Endothelial cell of umbilical vein (primary cell): ENCODE results near the gene RIPK3. TPM values are rescaled to one million over a fixed set of nuclear protein-coding genes. Genes with fewer than 3 reads are reported as not detected.
A peak's percentile ranks its signal among the peaks of the same experiment; 100 is the strongest.

ENCODE experiments used
- BruUV-seq: library from RNA; stranded (reverse); fragments of 400-500 nt; replicated peaks from 2 replicates; lab custom pipeline; 2021; lab: Mats Ljungman, UMichigan
- CTCF ChIA-PET: fragments of 300-600, 350-600 bp; sonication (Branson Sonifier 250); formaldehyde crosslinking; loops from one replicate; lab custom pipeline; 2021; ENCODE audit warnings: antibody characterized with exemption, inconsistent platforms; lab: Charles Lee
- POLR2A ChIA-PET: fragments of 300-600, 350-600 bp; sonication (Branson Sonifier 250); formaldehyde crosslinking; loops from one replicate; lab custom pipeline; 2021; ENCODE audit warnings: antibody characterized with exemption, inconsistent platforms; lab: Charles Lee
- DNase-seq: peaks from one replicate; pipeline ENCODE4 v3.0.0-alpha.2; 2011; ENCODE audit warnings: low read depth, low spot score
- FAIRE-seq: peaks from 2 replicates; lab custom pipeline; 2011; peaks lifted over from hg19 to GRCh38; lab: Jason Lieb, UNC
- H2AFZ ChIP-seq: 2 replicates; pipeline ENCODE4 v1.6.0; 2012; ENCODE audit warnings: low read depth, low read length, control low read depth, inconsistent platforms
- H3K27ac ChIP-seq: 2 replicates; pipeline ENCODE4 v1.5.1; 2011; ENCODE audit warnings: low read depth, mild to moderate bottlenecking, control low read depth, low read length, moderate library complexity; ENCODE audit not compliant: insufficient read depth
- H3K27me3 ChIP-seq, 2 experiments: 2 replicates each; pipeline versions ENCODE4 v1.6.0 to v1.6.1; 2011; ENCODE audit warnings: low read length in 2 of 2, mixed read lengths in 1 of 2; ENCODE audit not compliant: control insufficient read depth in 2 of 2, insufficient read depth in 2 of 2
- H3K36me3 ChIP-seq, 2 experiments: 2 replicates in 1 of 2; 3 replicates in 1 of 2; pipeline ENCODE4 v1.5.1; 2011; ENCODE audit warnings: low read length in 2 of 2, mild to moderate bottlenecking in 1 of 2, moderate library complexity in 1 of 2; ENCODE audit not compliant: control insufficient read depth in 2 of 2, insufficient read depth in 2 of 2; ENCODE audit errors: extremely low read depth in 1 of 2
- H3K4me1 ChIP-seq: 3 replicates; pipeline ENCODE4 v1.5.1; 2011; ENCODE audit warnings: mild to moderate bottlenecking, low read length; ENCODE audit not compliant: control insufficient read depth, insufficient read depth; ENCODE audit errors: extremely low read depth
- H3K4me2 ChIP-seq: 2 replicates; pipeline ENCODE4 v1.6.1; 2011; ENCODE audit warnings: low read length, control low read depth, mixed read lengths; ENCODE audit not compliant: insufficient read depth
- H3K4me3 ChIP-seq, 3 experiments: fragments of 200-600 bp in 1 of 3; sonication (generic), shearing (Covaris generic) in 1 of 3; replicated peaks in 1 of 3; 2 replicates each; pipeline ENCODE4 v1.5.1; 2011 to 2016; ENCODE audit warnings: control low read depth in 3 of 3, low read length in 3 of 3, mild to moderate bottlenecking in 2 of 3, inconsistent platforms in 1 of 3, low read depth in 1 of 3, moderate library complexity in 1 of 3; ENCODE audit not compliant: insufficient read depth in 1 of 3
- H3K79me2 ChIP-seq: 2 replicates; pipeline ENCODE4 v1.6.0; 2012; ENCODE audit warnings: low read length, inconsistent platforms; ENCODE audit not compliant: control insufficient read depth, insufficient read depth
- H3K9ac ChIP-seq: replicated peaks from 2 replicates; pipeline ENCODE3; 2011; ENCODE audit warnings: low read length, control low read depth; ENCODE audit not compliant: insufficient read depth; ENCODE audit errors: extremely low read depth
- H3K9me1 ChIP-seq: replicated peaks from 3 replicates; pipeline ENCODE4 v1.6.0; 2011; ENCODE audit warnings: mild to moderate bottlenecking, low read length; ENCODE audit not compliant: control insufficient read depth, insufficient read depth; ENCODE audit errors: extremely low read depth
- H3K9me3 ChIP-seq: replicated peaks from 2 replicates; pipeline ENCODE4 v1.5.1; 2012; ENCODE audit warnings: low read length, inconsistent platforms; ENCODE audit not compliant: control insufficient read depth, insufficient read depth
- H4K20me1 ChIP-seq: replicated peaks from 2 replicates; pipeline ENCODE3; 2011; ENCODE audit warnings: mild to moderate bottlenecking, low read length; ENCODE audit not compliant: control insufficient read depth, insufficient read depth; ENCODE audit errors: extremely low read depth
- EZH2 ChIP-seq: IDR thresholded peaks from 2 replicates; pipeline ENCODE4 v1.6.1; 2012; ENCODE audit warnings: borderline replicate concordance, low read depth, mild to moderate bottlenecking, moderate library complexity, low read length, inconsistent platforms; ENCODE audit not compliant: severe bottlenecking
- FOS ChIP-seq: IDR thresholded peaks from 2 replicates; pipeline ENCODE4 v1.6.1; 2011; ENCODE audit warnings: mild to moderate bottlenecking, low read length, moderate library complexity, borderline replicate concordance; ENCODE audit not compliant: insufficient read depth
- GATA2 ChIP-seq: IDR thresholded peaks from 2 replicates; pipeline ENCODE4 v1.7.0; 2011; ENCODE audit warnings: low read depth, mild to moderate bottlenecking, moderate library complexity, mixed read lengths, low read length; ENCODE audit not compliant: insufficient read length, insufficient read depth
- JUN ChIP-seq: IDR thresholded peaks from 2 replicates; pipeline ENCODE4 v1.6.1; 2011; ENCODE audit warnings: borderline replicate concordance, low read depth; ENCODE audit not compliant: insufficient read length, insufficient read depth
- MYC ChIP-seq: IDR thresholded peaks from one replicate; pipeline ENCODE4 v1.6.1; 2011; ENCODE audit warnings: mild to moderate bottlenecking, low read depth, low read length
- POLR2A ChIP-seq: IDR thresholded peaks from 2 replicates; pipeline ENCODE4 v1.6.1; 2012; ENCODE audit warnings: low read depth, mild to moderate bottlenecking, control low read depth, low read length
- POLR2AphosphoS5 ChIP-seq: IDR thresholded peaks from 2 replicates; pipeline ENCODE4 v1.6.1; 2012; ENCODE audit warnings: low read depth, mild to moderate bottlenecking, control low read depth, low read length, moderate library complexity; ENCODE audit not compliant: insufficient read depth
- dilution Hi-C: fragments of 300-500 bp; cut with MboI; formaldehyde crosslinking; loops from one replicate; pipeline ENCODE4 v1.15.0; 2019; ENCODE audit warnings: low sequenced_read_pairs; ENCODE audit not compliant: extremely low pct_ligation_motif_present
- intact Hi-C: fragments of 100-400 bp; cut with micrococcal nuclease; formaldehyde crosslinking; loops from one replicate; pipeline ENCODE4 v1.10.0; 2022
- polyA plus RNA-seq, 4 experiments: library from polyadenylated mRNA; depleted of rRNA in 3 of 4; stranded (reverse) in 3 of 4; unstranded in 1 of 4; fragments of >200 nt; gene quantifications; 2 replicates each; pipeline versions ENCODE4 v1.2.1 to v1.2.3, GENCODE V29; 2011 to 2012; ENCODE audit warnings: missing spikeins in 1 of 4
- total RNA-seq: library from RNA; stranded (reverse); gene quantifications from 2 replicates; pipeline ENCODE4 v1.2.3, GENCODE V29; 2021
- TF ChIP-seq, protein P1 (sequence below): IDR thresholded peaks from 2 replicates; pipeline ENCODE4 v1.6.1; 2011; ENCODE audit not compliant: insufficient read depth, insufficient read length
- TF ChIP-seq, protein P2 (sequence below), 2 donors: IDR thresholded peaks; 1 replicate in 1 of 2; 2 replicates in 1 of 2; pipeline ENCODE4 v1.5.1; 2011; ENCODE audit warnings: low read length in 2 of 2, mild to moderate bottlenecking in 2 of 2, moderate library complexity in 2 of 2, control low read depth in 1 of 2, inconsistent platforms in 1 of 2, low read depth in 1 of 2; ENCODE audit not compliant: insufficient read depth in 1 of 2; ENCODE audit errors: extremely low read depth in 1 of 2

The RIPK3 gene
- total and polyA plus RNA-seq, 2 donors (not counting 3 experiments of a cell fraction or from before 2014, with no cell fraction given) = 3.1 to 5.1 TPM

DNA sequence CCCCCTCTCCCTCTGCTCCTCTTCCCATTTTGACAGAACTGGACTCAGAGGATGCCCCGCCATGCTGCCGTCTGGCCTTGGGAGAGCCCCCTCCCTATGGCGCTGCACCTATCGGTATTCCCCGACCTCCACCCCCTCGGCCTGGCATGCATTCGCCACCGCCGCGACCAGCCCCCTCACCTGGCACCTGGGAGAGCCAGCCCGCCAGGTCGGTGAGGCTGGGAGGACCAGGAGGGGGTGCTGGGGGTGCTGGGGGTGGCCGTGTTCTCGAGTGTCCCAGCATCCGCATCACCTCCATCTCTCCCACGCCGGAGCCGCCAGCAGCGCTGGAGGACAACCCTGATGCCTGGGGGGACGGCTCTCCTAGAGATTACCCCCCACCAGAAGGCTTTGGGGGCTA, 29.7 kb upstream of the RIPK3 start:
- peak overlapping the region; percentile 81 for H3K4me2 ChIP-seq
- H3K4me3 ChIP-seq = no peak overlapping the region
- intact Hi-C loops (loop anchor here (5.0 kb wide), 1 partner anchor 222 kb away; the partner anchor contains the start of genes PSME2 and RNF31), dilution Hi-C loops (no loop called here)
- no TSS peak for BruUV-seq
- H3K4me1 ChIP-seq = peaks cover 27% of the 10 kb centered on the region
- peaks cover 10% of the 10 kb centered on the region for H3K79me2 ChIP-seq
- H3K9ac ChIP-seq = no peak overlapping the region
- ChIA-PET POLR2A (no interaction called here), CTCF (interaction anchor here (0.8 to 5.5 kb wide), 3 partner anchors 11 to 62 kb away, joined by 3 to 44 read pairs (median 28); partner anchors contain the start of gene ADCY4)
- no peaks in the 10 kb centered on the region for H4K20me1 ChIP-seq
- H2AFZ ChIP-seq = no peak overlapping the region
- no peaks in the 10 kb centered on the region for H3K9me3 ChIP-seq
- peaks cover 7 to 24% of the 10 kb centered on the region in 2 experiments for H3K36me3 ChIP-seq
- DNase-seq = no peak
- TF ChIP-seq GATA2 (no peak), EZH2 (no peak), JUN (no peak), FOS (no peak), POLR2A (no peak), MYC (no peak), POLR2AphosphoS5 (no peak)
- TF ChIP-seq, protein P1, sequence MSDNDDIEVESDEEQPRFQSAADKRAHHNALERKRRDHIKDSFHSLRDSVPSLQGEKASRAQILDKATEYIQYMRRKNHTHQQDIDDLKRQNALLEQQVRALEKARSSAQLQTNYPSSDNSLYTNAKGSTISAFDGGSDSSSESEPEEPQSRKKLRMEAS = no peak
- TF ChIP-seq, protein P2, sequence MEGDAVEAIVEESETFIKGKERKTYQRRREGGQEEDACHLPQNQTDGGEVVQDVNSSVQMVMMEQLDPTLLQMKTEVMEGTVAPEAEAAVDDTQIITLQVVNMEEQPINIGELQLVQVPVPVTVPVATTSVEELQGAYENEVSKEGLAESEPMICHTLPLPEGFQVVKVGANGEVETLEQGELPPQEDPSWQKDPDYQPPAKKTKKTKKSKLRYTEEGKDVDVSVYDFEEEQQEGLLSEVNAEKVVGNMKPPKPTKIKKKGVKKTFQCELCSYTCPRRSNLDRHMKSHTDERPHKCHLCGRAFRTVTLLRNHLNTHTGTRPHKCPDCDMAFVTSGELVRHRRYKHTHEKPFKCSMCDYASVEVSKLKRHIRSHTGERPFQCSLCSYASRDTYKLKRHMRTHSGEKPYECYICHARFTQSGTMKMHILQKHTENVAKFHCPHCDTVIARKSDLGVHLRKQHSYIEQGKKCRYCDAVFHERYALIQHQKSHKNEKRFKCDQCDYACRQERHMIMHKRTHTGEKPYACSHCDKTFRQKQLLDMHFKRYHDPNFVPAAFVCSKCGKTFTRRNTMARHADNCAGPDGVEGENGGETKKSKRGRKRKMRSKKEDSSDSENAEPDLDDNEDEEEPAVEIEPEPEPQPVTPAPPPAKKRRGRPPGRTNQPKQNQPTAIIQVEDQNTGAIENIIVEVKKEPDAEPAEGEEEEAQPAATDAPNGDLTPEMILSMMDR (IDR thresholded peaks at IDR 0.05; ENCODE audit: extremely low read depth in 1 of 2, insufficient read depth in 1 of 2, low read depth in 1 of 2, low read length in 2 of 2) = no peak
- no peak for FAIRE-seq
- no peak overlapping the region for H3K27ac ChIP-seq
- no peaks in the 10 kb centered on the region for H3K27me3 ChIP-seq
- H3K9me1 ChIP-seq = no peaks in the 10 kb centered on the region
